GM21717 (cell line): ENCODE measurements around the gene HECTD4.
"Not testable (repeated sequence)": the region's sequence is repeated elsewhere in the genome, so short reads cannot be mapped to it uniquely, and the experiment has no call there.

Source experiments
- ATAC-seq: cut with Tn5 transposase; IDR thresholded peaks from one replicate; pipeline ENCODE4 v1.9.1; 2021; ENCODE audit warnings: mild to moderate bottlenecking, moderate library complexity; ENCODE audit not compliant: unreplicated experiment

Gene HECTD4

DNA sequence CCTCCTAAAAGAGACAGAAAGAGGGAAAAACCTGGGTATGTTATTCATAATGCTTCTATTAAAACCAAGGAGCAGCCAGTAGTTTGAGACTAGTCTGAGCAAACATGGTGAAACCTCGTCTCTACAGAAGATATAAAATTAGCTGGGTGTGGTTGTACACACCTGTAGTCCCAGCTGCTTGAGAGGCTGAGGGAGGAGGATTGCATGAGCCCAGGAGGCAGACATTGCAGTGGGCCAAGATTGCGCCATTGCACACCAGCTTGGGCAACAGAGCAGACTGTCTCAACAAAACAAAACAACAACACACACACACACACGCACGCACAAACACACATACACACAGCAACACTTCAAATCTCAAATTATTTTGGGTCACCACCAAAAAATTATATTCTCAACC lies 27.8 kb downstream of the HECTD4 start:
- no peak for ATAC-seq

- no peak for ATAC-seq
These were observed 28.8 kb downstream of the HECTD4 start for GRCh38 chr12:112353393-112353792.

DNA sequence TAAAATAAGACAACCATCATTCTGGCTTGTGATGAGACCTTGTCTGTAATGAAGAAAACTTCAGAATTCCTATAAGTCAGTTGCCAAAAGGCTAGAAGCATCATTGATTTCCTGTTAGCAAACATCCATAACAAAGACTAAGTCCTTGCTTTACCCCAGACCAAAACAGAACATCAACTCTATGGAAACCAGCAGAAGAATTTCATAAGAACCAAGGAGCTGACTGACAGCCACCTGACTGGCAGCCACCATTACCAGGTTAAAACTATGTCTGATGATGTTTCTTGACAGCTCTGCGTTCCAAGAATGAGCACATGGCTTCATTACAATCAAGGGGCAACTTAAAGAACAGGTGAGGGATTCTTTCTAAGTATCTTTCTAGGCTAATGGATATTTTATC lies 29.3 kb downstream of the HECTD4 start:
- ATAC-seq, result no peak

GRCh38 chr12:112350593-112351592 lies 31.3 kb downstream of the HECTD4 start:
- no peak for ATAC-seq

DNA sequence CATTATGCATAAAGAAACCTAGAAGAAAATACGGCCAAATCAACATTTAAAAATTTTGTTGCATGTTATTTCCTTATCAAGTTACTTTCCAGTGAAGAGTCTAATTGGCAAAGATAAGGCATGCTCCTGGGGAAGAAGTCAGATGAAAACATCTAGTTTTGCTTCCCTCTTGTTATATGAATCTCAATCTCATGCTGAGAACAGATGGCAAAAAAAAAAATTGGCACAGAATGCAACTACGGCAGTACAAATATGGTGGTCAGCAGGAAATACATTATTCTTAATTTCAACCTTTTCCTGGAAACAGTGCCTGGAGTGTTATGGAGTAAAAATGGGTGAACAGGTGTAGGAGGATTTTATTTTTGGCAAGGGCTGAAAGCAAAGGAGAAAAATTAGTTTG lies 32.8 kb downstream of the HECTD4 start:
- no peak for ATAC-seq

DNA sequence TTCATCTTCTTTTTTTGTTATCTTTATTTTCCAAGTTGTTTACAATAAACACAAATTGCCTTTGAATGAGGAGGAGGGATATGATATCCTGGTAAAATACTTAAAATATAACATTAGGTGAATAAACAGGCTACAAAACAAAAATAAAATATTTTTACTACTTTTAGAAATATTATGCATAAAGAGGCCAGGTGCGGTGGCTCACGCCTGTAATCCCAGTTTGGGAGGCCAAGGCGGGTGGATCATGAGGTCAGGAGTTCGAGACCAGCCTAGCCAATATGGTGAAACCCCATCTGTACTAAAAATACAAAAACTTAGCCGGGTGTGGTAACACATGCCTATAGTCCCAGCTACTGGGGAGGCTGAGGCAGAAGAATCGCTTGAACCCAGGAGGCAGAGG lies 33.3 kb downstream of the HECTD4 start:
- ATAC-seq, result not testable (repeated sequence)

- no peak for ATAC-seq
These were observed 34.6 kb downstream of the HECTD4 start for GRCh38 chr12:112347581-112347982.

DNA sequence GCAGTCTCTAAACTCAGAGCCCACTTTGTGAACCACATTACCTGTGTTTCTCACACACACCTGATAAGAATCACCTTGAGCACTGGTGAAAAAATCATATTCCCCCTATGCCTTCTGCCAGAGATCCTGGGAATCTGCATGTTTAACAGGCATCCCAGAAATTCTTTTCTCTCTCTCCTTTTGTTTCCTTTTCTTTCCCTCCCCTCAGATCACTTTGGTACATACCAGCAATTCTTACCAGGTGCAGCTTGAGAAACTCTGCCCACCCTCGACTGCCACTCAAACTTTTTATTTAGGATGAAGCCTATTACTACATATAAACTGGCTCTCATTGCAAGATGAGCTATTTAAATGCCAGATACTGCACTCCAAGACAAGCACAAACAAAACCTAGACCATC lies 36.0 kb downstream of the HECTD4 start:
- no peak for ATAC-seq

DNA sequence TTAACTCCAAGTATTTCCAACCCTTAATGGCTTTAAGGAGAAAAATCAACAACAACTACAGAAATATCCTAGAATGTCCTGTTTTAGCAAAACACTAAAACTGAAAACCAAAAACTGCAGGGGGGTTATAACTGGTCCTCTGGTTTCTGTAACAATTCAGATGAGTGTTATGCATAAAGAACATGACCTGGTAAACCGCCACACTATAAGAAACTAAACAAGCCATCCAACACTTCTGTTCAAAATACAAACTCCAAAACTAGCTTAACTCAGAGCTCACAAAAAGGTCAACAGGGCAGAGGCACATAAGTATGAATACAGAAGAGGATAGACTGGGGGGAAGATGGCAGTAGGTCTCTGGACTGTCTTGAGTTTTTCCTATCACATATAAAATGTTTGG lies 38.0 kb downstream of the HECTD4 start:
- ATAC-seq, result no peak

GRCh38 chr12:112342587-112342986 lies 39.6 kb downstream of the HECTD4 start:
- no peak for ATAC-seq

- no peak for ATAC-seq
These were observed 41.0 kb downstream of the HECTD4 start for GRCh38 chr12:112341046-112341825.

- no peak for ATAC-seq
These were observed 42.0 kb downstream of the HECTD4 start for GRCh38 chr12:112340230-112340629.

DNA sequence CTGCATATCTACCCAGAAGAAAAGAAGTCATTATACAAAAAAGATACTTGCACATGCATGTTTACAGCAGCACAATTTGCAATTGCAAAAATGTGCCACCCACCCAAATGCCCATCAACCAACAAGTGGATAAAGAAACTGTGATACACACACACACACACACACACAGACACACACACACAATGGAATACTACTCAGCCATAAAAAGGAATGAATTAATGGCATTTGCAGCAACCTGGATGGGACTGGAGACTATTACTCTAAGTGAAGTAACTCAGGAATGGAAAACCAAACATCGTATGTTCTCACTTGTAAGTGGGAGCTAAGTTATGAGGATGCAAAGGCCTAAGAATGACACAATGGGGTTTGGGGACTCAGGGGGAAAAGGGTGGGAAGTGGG lies 47.2 kb downstream of the HECTD4 start:
- not testable (repeated sequence) for ATAC-seq

DNA sequence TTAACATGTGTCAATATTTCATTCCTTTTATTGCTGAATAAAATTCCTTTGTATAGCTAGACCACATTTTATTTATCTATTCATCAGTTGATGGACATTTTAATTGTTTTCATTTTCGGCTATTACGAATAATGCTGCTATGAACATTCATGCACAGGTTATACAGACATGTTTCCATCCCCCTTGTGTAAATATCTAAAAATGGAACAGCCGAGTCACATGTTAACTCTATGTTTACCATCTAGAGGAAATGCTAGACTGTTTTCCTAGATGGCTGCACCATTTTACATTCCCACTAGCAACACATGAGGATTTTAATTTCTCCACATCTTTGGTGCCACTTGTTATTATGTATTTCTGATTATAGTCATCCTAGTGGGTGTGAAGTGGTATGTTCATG lies 49.2 kb downstream of the HECTD4 start:
- no peak for ATAC-seq

GRCh38 chr12:112331886-112332285 lies 50.3 kb downstream of the HECTD4 start:
- no peak for ATAC-seq

DNA sequence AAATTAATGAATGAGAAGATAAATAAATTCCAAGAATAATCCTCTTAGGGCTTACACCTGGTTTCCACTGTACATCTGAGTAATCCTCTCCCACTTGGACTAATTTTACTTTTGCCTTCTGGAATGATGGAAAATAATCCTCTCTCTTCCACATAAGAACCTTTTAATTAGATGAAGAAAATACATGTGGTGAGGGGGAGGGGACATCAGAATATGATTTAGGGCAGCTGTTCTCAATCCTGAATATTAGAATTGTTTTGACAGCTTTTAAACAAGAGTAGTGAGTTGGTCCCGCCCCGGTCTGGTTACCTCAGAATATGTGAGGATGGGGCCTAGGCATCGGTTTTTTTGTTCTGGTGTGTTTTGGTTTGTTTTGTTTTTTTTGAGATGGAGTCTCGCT lies 51.5 kb downstream of the HECTD4 start:
- no peak for ATAC-seq

- ATAC-seq, result no peak
These were observed 53.6 kb downstream of the HECTD4 start for GRCh38 chr12:112328456-112329124.

DNA sequence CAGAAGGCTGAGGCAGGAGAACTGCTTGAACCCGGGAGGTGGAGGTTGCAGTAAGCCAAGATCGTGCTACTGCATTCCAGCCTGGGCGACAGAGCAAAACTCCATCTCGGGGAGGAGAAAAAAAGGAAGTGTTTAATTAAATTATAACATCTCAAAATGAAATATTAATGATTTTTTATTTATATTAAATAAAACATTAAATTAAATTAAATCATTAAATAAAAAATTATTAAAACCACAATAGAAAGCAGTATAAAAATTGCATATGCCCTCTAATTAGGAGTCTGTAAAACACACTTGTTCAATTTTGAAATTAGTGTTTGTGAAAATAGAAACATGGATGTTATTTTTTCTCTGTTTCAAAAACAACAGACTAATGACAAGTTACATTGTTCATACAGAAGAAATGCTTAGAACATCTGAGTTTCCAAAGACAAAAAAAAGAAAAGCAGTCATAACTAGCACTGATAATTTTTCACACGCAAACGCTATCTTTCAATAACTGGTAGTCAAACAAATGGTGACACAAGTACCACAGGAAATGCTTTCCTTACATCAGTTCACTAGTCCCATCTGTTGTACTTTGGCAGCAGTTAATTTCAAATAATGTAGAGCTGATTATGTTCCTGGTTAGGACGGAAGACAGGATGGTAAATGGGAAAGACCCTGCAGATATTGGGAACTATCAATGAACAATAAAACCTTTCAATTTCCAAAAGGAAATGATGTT lies 54.9 kb downstream of the HECTD4 start:
- ATAC-seq, result no peak

GRCh38 chr12:112325622-112326207 lies 56.5 kb downstream of the HECTD4 start:
- no peak for ATAC-seq

DNA sequence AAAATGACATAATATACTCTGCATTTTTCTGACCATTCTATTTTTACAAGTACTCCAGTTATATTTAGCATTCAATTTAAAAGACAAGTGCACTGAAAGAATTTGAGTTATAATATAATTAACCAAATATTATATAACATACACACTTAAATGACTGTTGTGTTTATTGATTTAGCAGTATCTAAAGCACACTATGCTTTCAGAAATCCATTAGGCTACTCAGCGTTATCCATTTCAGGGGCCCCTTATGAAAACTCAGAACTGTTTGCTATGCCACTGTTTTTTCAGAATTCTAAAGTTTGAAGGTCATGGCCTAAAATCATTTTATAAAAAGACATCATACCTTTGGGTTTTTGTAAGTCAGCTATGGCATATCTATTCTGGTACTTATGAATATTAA lies 57.1 kb downstream of the HECTD4 start:
- ATAC-seq, result no peak
